Measurements from ENCODE around the gene OR5C1.

OR5C1 gene

DNA sequence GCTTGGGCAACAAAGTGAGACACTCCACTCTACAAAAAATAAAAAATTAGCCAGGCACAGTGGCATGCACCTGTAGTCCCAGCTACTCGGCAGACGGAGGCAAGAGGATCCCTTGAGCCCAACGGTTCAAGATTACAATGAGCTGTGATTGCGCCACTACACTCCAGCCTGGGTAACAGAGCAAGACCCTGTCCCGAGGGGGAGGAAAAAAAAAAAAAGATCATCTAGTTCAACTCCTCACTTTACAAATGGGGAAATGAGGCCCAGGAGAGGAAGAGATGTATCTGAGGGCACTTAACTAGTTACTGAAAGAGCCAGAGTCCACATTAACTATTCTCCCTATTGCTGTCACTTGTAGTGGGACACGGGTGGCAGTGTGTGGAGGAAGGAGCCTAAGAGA, 25.8 kb downstream of the OR5C1 start:
- Histone ChIP-seq H3K9ac (ENCODE audit: low read depth, low read length) (no peak overlapping the region), H3K4me3 (ENCODE audit: low read depth in 1 of 2, low read length in 2 of 2) (no peak overlapping the region), H3K4me1 (ENCODE audit: insufficient read depth, low read length) (no peaks in the 10 kb centered on the region), H3K79me2 (ENCODE audit: insufficient read depth, low read length) (no peaks in the 10 kb centered on the region), H2AFZ (ENCODE audit: low read depth, low read length) (no peak overlapping the region), H3K27ac (ENCODE audit: low read length) (no peak overlapping the region), H3K27me3 (ENCODE audit: insufficient read depth, low read length, poor library complexity) (no peaks in the 10 kb centered on the region), H3K4me2 (ENCODE audit: insufficient read depth, low read length) (no peak overlapping the region), H3K9me3 (ENCODE audit: insufficient read depth, low read length, severe bottlenecking) (no peaks in the 10 kb centered on the region), H4K20me1 (ENCODE audit: insufficient read depth, low read length) (no peaks in the 10 kb centered on the region), H3K36me3 (ENCODE audit: insufficient read depth, low read length) (peaks cover 19% of the 10 kb centered on the region)
- TF ChIP-seq, protein P1, sequence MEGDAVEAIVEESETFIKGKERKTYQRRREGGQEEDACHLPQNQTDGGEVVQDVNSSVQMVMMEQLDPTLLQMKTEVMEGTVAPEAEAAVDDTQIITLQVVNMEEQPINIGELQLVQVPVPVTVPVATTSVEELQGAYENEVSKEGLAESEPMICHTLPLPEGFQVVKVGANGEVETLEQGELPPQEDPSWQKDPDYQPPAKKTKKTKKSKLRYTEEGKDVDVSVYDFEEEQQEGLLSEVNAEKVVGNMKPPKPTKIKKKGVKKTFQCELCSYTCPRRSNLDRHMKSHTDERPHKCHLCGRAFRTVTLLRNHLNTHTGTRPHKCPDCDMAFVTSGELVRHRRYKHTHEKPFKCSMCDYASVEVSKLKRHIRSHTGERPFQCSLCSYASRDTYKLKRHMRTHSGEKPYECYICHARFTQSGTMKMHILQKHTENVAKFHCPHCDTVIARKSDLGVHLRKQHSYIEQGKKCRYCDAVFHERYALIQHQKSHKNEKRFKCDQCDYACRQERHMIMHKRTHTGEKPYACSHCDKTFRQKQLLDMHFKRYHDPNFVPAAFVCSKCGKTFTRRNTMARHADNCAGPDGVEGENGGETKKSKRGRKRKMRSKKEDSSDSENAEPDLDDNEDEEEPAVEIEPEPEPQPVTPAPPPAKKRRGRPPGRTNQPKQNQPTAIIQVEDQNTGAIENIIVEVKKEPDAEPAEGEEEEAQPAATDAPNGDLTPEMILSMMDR (IDR thresholded peaks at IDR 0.05; ENCODE audit: borderline replicate concordance, extremely low read depth, low read length, poor library complexity, severe bottlenecking), result no peak
- no peak for TF ChIP-seq EZH2 (IDR thresholded peaks at IDR 0.05; ENCODE audit: borderline replicate concordance, low read depth, low read length, severe bottlenecking)
- ATAC-seq (ENCODE audit: insufficient read depth, low read depth) (no peak), DNase-seq (no peak)

DNA sequence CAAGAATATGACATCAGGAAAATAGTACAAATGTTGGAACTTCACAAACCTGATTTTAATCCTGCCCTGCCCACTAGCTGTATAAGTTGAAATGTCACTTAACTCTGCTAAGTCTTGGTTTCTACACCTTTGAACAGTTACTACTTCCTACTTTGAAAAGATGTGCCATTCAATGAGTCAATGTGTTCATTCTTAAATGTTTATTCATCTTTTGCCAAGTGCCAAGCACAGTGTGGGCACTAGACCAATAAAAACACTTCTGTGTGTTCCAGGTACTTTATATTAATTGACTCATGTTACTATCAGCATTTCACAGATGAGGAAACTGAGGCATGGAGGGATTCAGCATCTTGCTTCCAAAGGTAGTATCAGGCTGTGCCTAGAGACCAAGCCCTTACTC, 26.8 kb downstream of the OR5C1 start:
- DNase-seq, result no peak
- peaks cover 29% of the 10 kb centered on the region for H3K36me3 ChIP-seq (ENCODE audit: insufficient read depth, low read length)
- no peak overlapping the region for H3K4me3 ChIP-seq (ENCODE audit: low read depth in 1 of 2, low read length in 2 of 2)
- H3K4me2 ChIP-seq (ENCODE audit: insufficient read depth, low read length), result no peak overlapping the region
- H3K9ac ChIP-seq (ENCODE audit: low read depth, low read length), result no peak overlapping the region
- no peaks in the 10 kb centered on the region for H3K9me3 ChIP-seq (ENCODE audit: insufficient read depth, low read length, severe bottlenecking)
- no peaks in the 10 kb centered on the region for H3K27me3 ChIP-seq (ENCODE audit: insufficient read depth, low read length, poor library complexity)
- TF ChIP-seq, protein P1 (IDR thresholded peaks at IDR 0.05; ENCODE audit: borderline replicate concordance, extremely low read depth, low read length, poor library complexity, severe bottlenecking), result no peak
- TF ChIP-seq EZH2 (IDR thresholded peaks at IDR 0.05; ENCODE audit: borderline replicate concordance, low read depth, low read length, severe bottlenecking), result no peak
- ATAC-seq (ENCODE audit: insufficient read depth, low read depth), result no peak
- H4K20me1 ChIP-seq (ENCODE audit: insufficient read depth, low read length), result no peaks in the 10 kb centered on the region
- no peak overlapping the region for H2AFZ ChIP-seq (ENCODE audit: low read depth, low read length)
- no peak overlapping the region for H3K27ac ChIP-seq (ENCODE audit: low read length)
- H3K79me2 ChIP-seq (ENCODE audit: insufficient read depth, low read length), result no peaks in the 10 kb centered on the region
- no peaks in the 10 kb centered on the region for H3K4me1 ChIP-seq (ENCODE audit: insufficient read depth, low read length)

DNA sequence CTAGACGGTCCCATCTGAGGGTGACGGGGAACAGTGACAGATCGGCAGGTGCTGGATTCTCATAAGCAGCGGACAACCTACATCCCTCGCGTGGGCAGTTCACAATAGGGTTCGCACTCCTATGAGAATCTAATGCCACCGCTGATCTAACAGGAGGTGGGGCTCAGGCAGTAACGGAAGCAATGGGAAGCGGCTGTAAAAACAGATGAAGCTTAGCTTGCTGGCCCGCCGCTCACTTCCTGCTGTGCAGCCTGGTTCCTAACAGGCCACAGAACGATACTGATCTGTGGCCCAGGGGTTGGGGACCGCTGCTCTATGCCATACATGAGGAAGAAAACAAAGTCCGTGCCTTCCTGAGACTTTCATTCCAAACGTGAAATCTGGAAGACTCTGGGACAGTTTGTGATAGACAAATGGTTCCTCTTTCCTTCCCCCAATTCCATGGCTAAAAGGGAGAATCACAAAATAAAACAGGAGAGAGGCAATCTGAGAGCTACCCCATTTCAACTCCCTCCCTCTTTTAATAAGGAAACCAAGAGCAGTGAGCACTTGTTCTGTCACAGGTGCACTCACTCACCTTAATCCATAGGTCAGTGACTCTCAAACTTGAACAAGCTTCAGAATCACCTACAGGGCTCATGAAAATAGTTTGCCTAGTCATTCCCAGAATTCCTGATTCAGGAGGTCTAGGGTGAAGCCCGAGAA, 27.6 kb downstream of the OR5C1 start:
- H3K9me3 ChIP-seq (ENCODE audit: insufficient read depth, low read length, severe bottlenecking), result no peaks in the 10 kb centered on the region
- no peak for ATAC-seq (ENCODE audit: insufficient read depth, low read depth)
- no peak overlapping the region for H3K9ac ChIP-seq (ENCODE audit: low read depth, low read length)
- H4K20me1 ChIP-seq (ENCODE audit: insufficient read depth, low read length), result no peaks in the 10 kb centered on the region
- no peaks in the 10 kb centered on the region for H3K27me3 ChIP-seq (ENCODE audit: insufficient read depth, low read length, poor library complexity)
- H2AFZ ChIP-seq (ENCODE audit: low read depth, low read length), result no peak overlapping the region
- no peaks in the 10 kb centered on the region for H3K4me1 ChIP-seq (ENCODE audit: insufficient read depth, low read length)
- no peak overlapping the region for H3K4me3 ChIP-seq (ENCODE audit: low read depth in 1 of 2, low read length in 2 of 2)
- no peak overlapping the region for H3K27ac ChIP-seq (ENCODE audit: low read length)
- no peaks in the 10 kb centered on the region for H3K79me2 ChIP-seq (ENCODE audit: insufficient read depth, low read length)
- TF ChIP-seq, protein P1 (IDR thresholded peaks at IDR 0.05; ENCODE audit: borderline replicate concordance, extremely low read depth, low read length, poor library complexity, severe bottlenecking), result no peak
- no peak for TF ChIP-seq EZH2 (IDR thresholded peaks at IDR 0.05; ENCODE audit: borderline replicate concordance, low read depth, low read length, severe bottlenecking)
- H3K4me2 ChIP-seq (ENCODE audit: insufficient read depth, low read length), result no peak overlapping the region
- H3K36me3 ChIP-seq (ENCODE audit: insufficient read depth, low read length), result peaks cover 34% of the 10 kb centered on the region
- no peak for DNase-seq
